MM.1S (cell line): ENCODE measurements around the gene UTS2.

Experiments
- DNase-seq: peaks from one replicate; pipeline ENCODE4 v3.0.0-alpha.2; 2015
- H2AFZ ChIP-seq: fragments of 300-600 bp; sonication (generic); 2 replicates; pipeline ENCODE4 v1.6.0; 2016; ENCODE audit warnings: antibody characterized with exemption, low read length
- H3F3A ChIP-seq: fragments of 300-600 bp; sonication (generic); 2 replicates; pipeline ENCODE4 v1.6.1; 2016; ENCODE audit warnings: mild to moderate bottlenecking, antibody characterized with exemption, low read length, moderate library complexity, mixed read lengths; ENCODE audit not compliant: insufficient read depth
- H3K27ac ChIP-seq: fragments of 300-600 bp; sonication (generic); 2 replicates; pipeline ENCODE4 v1.5.1; 2016; ENCODE audit warnings: mild to moderate bottlenecking, low read length
- H3K27me3 ChIP-seq: fragments of 300-600 bp; sonication (generic); replicated peaks from 2 replicates; pipeline ENCODE4 v1.6.0; 2016; ENCODE audit warnings: low read length; ENCODE audit not compliant: insufficient read depth
- H3K36me3 ChIP-seq: fragments of 300-600 bp; sonication (generic); replicated peaks from 2 replicates; pipeline ENCODE4 v1.6.1; 2016; ENCODE audit warnings: mild to moderate bottlenecking, low read length, mixed read lengths; ENCODE audit not compliant: insufficient read depth
- H3K4me1 ChIP-seq: fragments of 300-600 bp; sonication (generic); 2 replicates; pipeline ENCODE4 v1.6.1; 2016; ENCODE audit warnings: low read length, mixed read lengths
- H3K4me2 ChIP-seq: fragments of 300-600 bp; sonication (generic); 2 replicates; pipeline ENCODE4 v1.6.0; 2016; ENCODE audit warnings: low read depth, low read length
- H3K4me3 ChIP-seq: fragments of 300-600 bp; sonication (generic); 2 replicates; pipeline ENCODE4 v1.5.1; 2016; ENCODE audit warnings: low read length, mixed read lengths
- H3K79me2 ChIP-seq: fragments of 300-600 bp; sonication (generic); 2 replicates; pipeline ENCODE4 v1.6.1; 2016; ENCODE audit warnings: mixed run types, low read length, mixed read lengths
- H3K9ac ChIP-seq: fragments of 300-600 bp; sonication (generic); 2 replicates; pipeline ENCODE4 v1.6.1; 2016; ENCODE audit warnings: low read length, mixed read lengths
- H3K9me2 ChIP-seq: fragments of 300-600 bp; sonication (generic); replicated peaks from 2 replicates; pipeline ENCODE4 v1.6.1; 2016; ENCODE audit warnings: mild to moderate bottlenecking, low read length, mixed read lengths; ENCODE audit not compliant: insufficient read depth
- H3K9me3 ChIP-seq: fragments of 300-600 bp; sonication (generic); replicated peaks from 2 replicates; pipeline ENCODE4 v1.6.1; 2016; ENCODE audit warnings: mild to moderate bottlenecking, low read length, mixed read lengths; ENCODE audit not compliant: insufficient read depth
- H4K20me1 ChIP-seq: fragments of 300-600 bp; sonication (generic); 2 replicates; pipeline ENCODE4 v1.6.1; 2016; ENCODE audit warnings: mild to moderate bottlenecking, low read length, moderate library complexity, mixed read lengths; ENCODE audit not compliant: insufficient read depth
- EZH2 ChIP-seq: fragments of 300-600 bp; sonication (generic); optimal IDR thresholded peaks from 2 replicates; pipeline ENCODE3; 2017; ENCODE audit warnings: low read depth, mild to moderate bottlenecking, antibody characterized with exemption, low read length, mixed read lengths
- EZH2phosphoT487 ChIP-seq: fragments of 300-600 bp; sonication (generic); IDR thresholded peaks from 2 replicates; pipeline ENCODE4 v1.6.1; 2018; ENCODE audit warnings: antibody characterized with exemption, low read length
- TF ChIP-seq, protein P1 (sequence below): fragments of 300-600 bp; sonication (generic); IDR thresholded peaks from 2 replicates; pipeline ENCODE4 v1.5.1; 2016; ENCODE audit warnings: antibody characterized with exemption, low read length, mixed read lengths

The UTS2 gene

DNA sequence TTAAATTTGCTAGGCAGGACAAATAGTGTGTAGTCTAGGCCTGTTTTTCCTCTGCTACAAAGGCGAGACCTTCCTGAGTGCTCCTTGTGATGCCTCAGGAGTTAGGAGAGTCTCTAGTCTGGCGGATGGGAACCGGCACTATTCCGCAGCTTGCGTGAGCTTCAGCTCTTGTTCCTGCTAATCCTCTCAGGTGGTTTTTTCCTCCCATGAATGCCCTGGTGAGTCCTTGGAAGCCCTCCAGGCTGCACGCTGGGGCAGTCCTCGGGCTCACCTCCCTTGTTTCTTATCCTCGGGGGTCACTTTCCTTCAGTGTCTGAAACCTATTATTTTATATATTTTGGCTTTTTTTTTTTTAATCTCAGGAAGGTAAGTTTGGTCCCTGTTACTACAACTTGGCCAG, 28.2 kb downstream of the UTS2 start:
- DNase-seq = no peak
- H3K9me2 ChIP-seq = no peaks in the 10 kb centered on the region
- TF ChIP-seq EZH2 (no peak), EZH2phosphoT487 (no peak)
- TF ChIP-seq, protein P1, sequence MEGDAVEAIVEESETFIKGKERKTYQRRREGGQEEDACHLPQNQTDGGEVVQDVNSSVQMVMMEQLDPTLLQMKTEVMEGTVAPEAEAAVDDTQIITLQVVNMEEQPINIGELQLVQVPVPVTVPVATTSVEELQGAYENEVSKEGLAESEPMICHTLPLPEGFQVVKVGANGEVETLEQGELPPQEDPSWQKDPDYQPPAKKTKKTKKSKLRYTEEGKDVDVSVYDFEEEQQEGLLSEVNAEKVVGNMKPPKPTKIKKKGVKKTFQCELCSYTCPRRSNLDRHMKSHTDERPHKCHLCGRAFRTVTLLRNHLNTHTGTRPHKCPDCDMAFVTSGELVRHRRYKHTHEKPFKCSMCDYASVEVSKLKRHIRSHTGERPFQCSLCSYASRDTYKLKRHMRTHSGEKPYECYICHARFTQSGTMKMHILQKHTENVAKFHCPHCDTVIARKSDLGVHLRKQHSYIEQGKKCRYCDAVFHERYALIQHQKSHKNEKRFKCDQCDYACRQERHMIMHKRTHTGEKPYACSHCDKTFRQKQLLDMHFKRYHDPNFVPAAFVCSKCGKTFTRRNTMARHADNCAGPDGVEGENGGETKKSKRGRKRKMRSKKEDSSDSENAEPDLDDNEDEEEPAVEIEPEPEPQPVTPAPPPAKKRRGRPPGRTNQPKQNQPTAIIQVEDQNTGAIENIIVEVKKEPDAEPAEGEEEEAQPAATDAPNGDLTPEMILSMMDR = no peak
- no peaks in the 10 kb centered on the region for H3F3A ChIP-seq
- H2AFZ ChIP-seq = no peak overlapping the region
- no peak overlapping the region for H3K9ac ChIP-seq
- H3K79me2 ChIP-seq = no peaks in the 10 kb centered on the region
- no peak overlapping the region for H3K27ac ChIP-seq
- peaks cover 11% of the 10 kb centered on the region for H3K4me1 ChIP-seq
- peaks cover 9% of the 10 kb centered on the region; the same call in 1 of the 2 replicates for H3K27me3 ChIP-seq
- H3K4me3 ChIP-seq = no peak overlapping the region
- H3K9me3 ChIP-seq = no peaks in the 10 kb centered on the region
- H4K20me1 ChIP-seq = no peaks in the 10 kb centered on the region
- H3K36me3 ChIP-seq = no peaks in the 10 kb centered on the region
- H3K4me2 ChIP-seq = no peak overlapping the region

DNA sequence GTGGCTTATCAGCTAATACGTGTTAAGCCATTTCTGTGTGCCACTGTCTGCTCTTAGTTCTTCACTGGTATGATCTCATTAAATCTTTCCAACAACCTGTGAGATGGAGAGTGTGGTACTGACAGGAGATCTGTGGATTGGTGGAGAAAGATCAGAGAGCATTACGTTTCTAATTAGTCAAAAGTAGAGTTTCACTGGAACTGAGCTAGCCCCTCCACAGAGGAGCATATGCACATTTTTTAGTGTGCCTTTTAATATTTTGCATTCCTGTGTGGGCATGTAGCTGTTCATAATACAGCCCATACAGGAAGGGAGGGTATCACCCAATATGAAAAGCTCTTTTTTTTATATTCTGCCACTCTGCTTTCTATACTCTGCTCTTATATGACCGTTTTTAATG, 31.6 kb downstream of the UTS2 start:
- H3K9me2 ChIP-seq = no peaks in the 10 kb centered on the region
- H3K9me3 ChIP-seq = no peaks in the 10 kb centered on the region
- DNase-seq = no peak
- H3F3A ChIP-seq = no peaks in the 10 kb centered on the region
- H3K36me3 ChIP-seq = no peaks in the 10 kb centered on the region
- no peaks in the 10 kb centered on the region for H3K79me2 ChIP-seq
- no peak overlapping the region for H3K4me3 ChIP-seq
- H3K27me3 ChIP-seq = no peaks in the 10 kb centered on the region; the same call in 1 of the 2 replicates
- no peaks in the 10 kb centered on the region for H4K20me1 ChIP-seq
- no peak overlapping the region for H3K27ac ChIP-seq
- TF ChIP-seq EZH2phosphoT487 (no peak), EZH2 (no peak)
- TF ChIP-seq, protein P1 = no peak
- H3K9ac ChIP-seq = no peak overlapping the region
- no peak overlapping the region for H2AFZ ChIP-seq
- H3K4me2 ChIP-seq = no peak overlapping the region
- no peaks in the 10 kb centered on the region for H3K4me1 ChIP-seq

DNA sequence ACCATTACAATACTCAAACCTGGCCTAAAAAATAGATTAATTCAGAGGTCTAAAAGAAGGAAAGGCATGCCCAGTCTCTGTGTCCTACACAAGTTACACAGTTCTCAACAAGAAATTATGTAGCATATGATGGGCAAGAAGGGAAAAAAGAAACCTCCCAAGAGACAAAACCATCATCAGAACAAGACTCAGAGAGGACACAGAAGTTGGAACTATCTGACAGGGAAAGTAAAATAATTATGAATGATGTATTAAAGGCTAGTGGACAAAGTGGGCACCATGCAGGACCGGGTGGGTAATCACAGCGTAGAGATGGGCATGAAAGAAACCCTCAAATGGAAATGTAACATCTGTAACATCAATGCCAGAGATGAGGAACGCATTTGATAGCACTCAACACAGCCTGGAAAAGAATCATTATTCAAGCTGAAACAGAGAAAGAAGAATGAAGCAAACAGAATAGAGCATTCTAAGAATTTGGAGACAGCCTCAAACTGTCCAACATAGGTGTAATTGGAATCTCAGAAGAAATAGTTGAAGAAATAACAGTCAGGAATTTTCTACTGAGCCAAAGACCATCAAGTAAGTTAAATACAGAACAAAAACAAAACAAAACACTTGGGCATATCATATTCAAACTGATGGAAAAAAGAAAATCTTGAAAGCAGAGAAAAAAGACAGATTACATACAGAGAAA, 39.0 kb downstream of the UTS2 start:
- Histone ChIP-seq H3K36me3 (no peaks in the 10 kb centered on the region), H3K9me2 (no peaks in the 10 kb centered on the region), H4K20me1 (no peaks in the 10 kb centered on the region), H3K4me3 (no peak overlapping the region), H2AFZ (no peak overlapping the region), H3K9ac (no peak overlapping the region), H3K79me2 (no peaks in the 10 kb centered on the region), H3K27me3 (peaks cover 3% of the 10 kb centered on the region; the same call in 1 of the 2 replicates), H3K9me3 (no peaks in the 10 kb centered on the region), H3K4me2 (no peak overlapping the region), H3K4me1 (no peaks in the 10 kb centered on the region), H3F3A (no peaks in the 10 kb centered on the region), H3K27ac (no peak overlapping the region)
- no peak for DNase-seq
- TF ChIP-seq, protein P1 = no peak
